IMR-90 (cell line): ENCODE data around the gene CNOT10. TPM values are rescaled to one million over a fixed set of nuclear protein-coding genes. Genes with fewer than 3 reads are reported as not detected.
A peak's percentile ranks its signal among the peaks of the same experiment; 100 is the strongest.

Experiments used
- ATAC-seq: fragments of 200-7000 bp; cut with Tn5 transposase; 2 replicates; pipeline ENCODE4 v1.9.1; 2020; ENCODE audit warnings: low read depth, mild to moderate bottlenecking, moderate library complexity
- BruUV-seq: library from RNA; stranded (reverse); fragments of 400-500 nt; replicated peaks from 2 replicates; lab custom pipeline; 2021; lab: Mats Ljungman, UMichigan
- CTCF ChIA-PET: fragments of 300-600 bp; formaldehyde crosslinking; extraction: SDS; loops from one replicate; lab custom pipeline; 2021; ENCODE audit warnings: antibody characterized with exemption; lab: Yijun Ruan, JAX
- POLR2A ChIA-PET: fragments of 300-600 bp; sonication (Branson Sonifier 250); formaldehyde crosslinking; loops from one replicate; lab custom pipeline; 2022; ENCODE audit warnings: antibody characterized with exemption; ENCODE audit not compliant: unreplicated experiment; lab: Charles Lee
- DNase-seq: peaks from one replicate; pipeline ENCODE4 v3.0.0; 2013
- H2AFZ ChIP-seq: replicated peaks from 2 replicates; pipeline ENCODE3; 2013; ENCODE audit warnings: low read length, mild to moderate bottlenecking; ENCODE audit not compliant: poor library complexity
- H2AK5ac ChIP-seq: 2 replicates; pipeline ENCODE4 v1.6.1; 2013; ENCODE audit warnings: low read depth, low read length, inconsistent platforms
- H2AK9ac ChIP-seq: replicated peaks from 2 replicates; pipeline ENCODE3; 2013; ENCODE audit warnings: mild to moderate bottlenecking, low read depth, low read length, moderate library complexity; ENCODE audit not compliant: poor library complexity
- H2BK120ac ChIP-seq: 2 replicates; pipeline ENCODE4 v1.6.1; 2013; ENCODE audit warnings: low read depth, low read length, inconsistent platforms
- H2BK15ac ChIP-seq: 3 replicates; pipeline ENCODE4 v1.6.1; 2013; ENCODE audit warnings: low read depth, low read length, inconsistent platforms
- H2BK20ac ChIP-seq: 2 replicates; pipeline ENCODE4 v1.6.1; 2013; ENCODE audit warnings: low read depth, mild to moderate bottlenecking, inconsistent platforms, low read length, moderate library complexity
- H2BK5ac ChIP-seq: 2 replicates; pipeline ENCODE4 v1.6.1; 2013; ENCODE audit warnings: mild to moderate bottlenecking, low read depth, low read length, inconsistent platforms; ENCODE audit not compliant: poor library complexity, severe bottlenecking
- H3K14ac ChIP-seq: replicated peaks from 2 replicates; pipeline ENCODE4 v1.6.1; 2013; ENCODE audit warnings: low read depth, low read length, inconsistent platforms
- H3K18ac ChIP-seq: 2 replicates; pipeline ENCODE4 v1.6.1; 2013; ENCODE audit warnings: low read depth, low read length, control low read depth
- H3K23ac ChIP-seq: 2 replicates; pipeline ENCODE4 v1.6.1; 2013; ENCODE audit warnings: low read depth, low read length, inconsistent platforms
- H3K27ac ChIP-seq: 2 replicates; pipeline ENCODE4 v1.5.1; 2013; ENCODE audit warnings: mild to moderate bottlenecking, control low read depth, low read length; ENCODE audit not compliant: insufficient read depth
- H3K27me3 ChIP-seq: 2 replicates; pipeline ENCODE4 v1.6.1; 2013; ENCODE audit warnings: low read length; ENCODE audit not compliant: control insufficient read depth, insufficient read depth
- H3K36me3 ChIP-seq: 2 replicates; pipeline ENCODE4 v1.6.1; 2013; ENCODE audit warnings: low read length, mixed read lengths; ENCODE audit not compliant: control insufficient read depth, insufficient read depth
- H3K4ac ChIP-seq: 2 replicates; pipeline ENCODE4 v1.6.1; 2013; ENCODE audit warnings: low read depth, low read length, inconsistent platforms
- H3K4me1 ChIP-seq: 2 replicates; pipeline ENCODE4 v1.6.1; 2013; ENCODE audit warnings: low read length, mixed read lengths; ENCODE audit not compliant: control insufficient read depth, insufficient read depth
- H3K4me2 ChIP-seq: 2 replicates; pipeline ENCODE4 v1.6.1; 2013; ENCODE audit warnings: low read depth, mild to moderate bottlenecking, control low read depth, low read length, moderate library complexity
- H3K4me3 ChIP-seq: 2 replicates; pipeline ENCODE4 v1.5.1; 2013; ENCODE audit warnings: low read depth, mild to moderate bottlenecking, control low read depth, low read length, moderate library complexity; ENCODE audit not compliant: insufficient read depth
- H3K56ac ChIP-seq: 2 replicates; pipeline ENCODE4 v1.6.1; 2013; ENCODE audit warnings: low read length, inconsistent platforms; ENCODE audit not compliant: insufficient read depth; ENCODE audit errors: extremely low read depth
- H3K79me1 ChIP-seq, 2 experiments: 2 replicates each; pipeline ENCODE4 v1.6.1; 2013; ENCODE audit warnings: low read length in 2 of 2, inconsistent platforms in 1 of 2, low read depth in 1 of 2
- H3K9ac ChIP-seq: 2 replicates; pipeline ENCODE4 v1.6.1; 2013; ENCODE audit warnings: low read depth, low read length, control low read depth
- H3K9me1 ChIP-seq: 2 replicates; pipeline ENCODE4 v1.6.1; 2013; ENCODE audit warnings: low read length, inconsistent platforms; ENCODE audit not compliant: insufficient read depth
- H3K9me3 ChIP-seq: 2 replicates; pipeline ENCODE4 v1.6.1; 2013; ENCODE audit warnings: low read length; ENCODE audit not compliant: control insufficient read depth, insufficient read depth
- H4K20me1 ChIP-seq: 2 replicates; pipeline ENCODE4 v1.6.1; 2013; ENCODE audit warnings: low read length, inconsistent platforms; ENCODE audit not compliant: insufficient read depth
- H4K5ac ChIP-seq: 2 replicates; pipeline ENCODE4 v1.6.1; 2013; ENCODE audit warnings: mild to moderate bottlenecking, low read depth, low read length, control low read depth
- H4K8ac ChIP-seq, 2 experiments: 2 replicates each; pipeline ENCODE4 v1.6.1; 2013; ENCODE audit warnings: low read depth in 2 of 2, low read length in 2 of 2, control low read depth in 1 of 2, inconsistent platforms in 1 of 2
- H4K91ac ChIP-seq: 2 replicates; pipeline ENCODE4 v1.6.1; 2013; ENCODE audit warnings: low read depth, low read length, inconsistent platforms; ENCODE audit not compliant: insufficient read depth
- CEBPB ChIP-seq: IDR thresholded peaks from 2 replicates; pipeline ENCODE4 v1.6.1; 2012; ENCODE audit warnings: low read depth, low read length, improper control_type of control experiment
- CHD1 ChIP-seq: IDR thresholded peaks from 2 replicates; pipeline ENCODE4 v1.6.1; 2012; ENCODE audit warnings: low read depth, low read length, improper control_type of control experiment
- FOS ChIP-seq: fragments of 150-350 bp; IDR thresholded peaks from 2 replicates; pipeline ENCODE4 v1.6.1; 2016; ENCODE audit warnings: low read depth, low read length
- RAD21 ChIP-seq: IDR thresholded peaks from 2 replicates; pipeline ENCODE4 v1.6.1; 2012; ENCODE audit warnings: low read length, improper control_type of control experiment
- RFX5 ChIP-seq: IDR thresholded peaks from 2 replicates; pipeline ENCODE4 v1.8.0; 2012; ENCODE audit warnings: low read depth, mild to moderate bottlenecking, low read length, moderate library complexity
- SMC3 ChIP-seq: fragments of 150-350 bp; IDR thresholded peaks from 2 replicates; pipeline ENCODE4 v1.6.1; 2016; ENCODE audit warnings: low read depth, mild to moderate bottlenecking, antibody characterized with exemption, low read length, moderate library complexity
- USF2 ChIP-seq: fragments of 150-350 bp; IDR thresholded peaks from 2 replicates; pipeline ENCODE4 v1.6.1; 2017; ENCODE audit warnings: mild to moderate bottlenecking, antibody characterized with exemption, low read length, low read depth
- dilution Hi-C: fragments of 300-500 bp; cut with HindIII; formaldehyde crosslinking; loops from one replicate; pipeline ENCODE4 v1.14.3; 2018; ENCODE audit warnings: low sequenced_read_pairs; ENCODE audit not compliant: unreplicated experiment
- in situ Hi-C: fragments of 300-500 bp; cut with MboI; formaldehyde crosslinking; loops from 3 replicates; pipeline ENCODE4 v1.14.3; 2019; ENCODE audit warnings: low sequenced_read_pairs, inconsistent platforms, mixed read lengths
- intact Hi-C: fragments of 100-400 bp; cut with micrococcal nuclease; formaldehyde crosslinking; loops from 2 replicates; pipeline ENCODE4 v1.10.0; 2022
- polyA plus RNA-seq, 3 experiments: library from polyadenylated mRNA; depleted of rRNA; stranded (reverse); fragments of >200 nt; gene quantifications; 2 replicates each; pipeline ENCODE4 v1.2.3, GENCODE V29; 2012; ENCODE audit warnings: low replicate concordance in 1 of 3
- total RNA-seq: library from RNA; depleted of rRNA; stranded (reverse); fragments of >200 nt; gene quantifications from 2 replicates; pipeline ENCODE4 v1.2.3, GENCODE V29; 2012
- TF ChIP-seq, protein P1 (sequence below): fragments of 150-350 bp; IDR thresholded peaks from 2 replicates; pipeline ENCODE4 v1.6.1; 2016; ENCODE audit warnings: low read depth, mild to moderate bottlenecking, low read length, moderate library complexity, borderline replicate concordance
- TF ChIP-seq, protein P2 (sequence below): conservative IDR thresholded peaks from 2 replicates; pipeline ENCODE4 v1.5.1; 2012; ENCODE audit warnings: mild to moderate bottlenecking, low read depth, low read length, improper control_type of control experiment

Gene CNOT10
- total and polyA plus RNA-seq, 2 of the 4 experiments (the other 2 are of a cell fraction) = 15.8 to 20.4 TPM

GRCh38 chr3:32733631-32734229, 48.7 kb downstream of the CNOT10 start:
- no peak overlapping the region for H2BK20ac ChIP-seq
- dilution Hi-C loops (no loop called here), in situ Hi-C loops (no loop called here), intact Hi-C loops (loop anchor here (1.0 to 10.0 kb wide), 4 partner anchors 48 to 341 kb away; no protein-coding TSS in a partner anchor)
- H3K56ac ChIP-seq = no peak overlapping the region
- peaks cover 5% of the 10 kb centered on the region; the same call in 1 of the 2 replicates for H3K36me3 ChIP-seq
- no peak overlapping the region for H2AK5ac ChIP-seq
- no peak overlapping the region for H2AK9ac ChIP-seq
- H3K9me3 ChIP-seq = no peaks in the 10 kb centered on the region
- H3K4me2 ChIP-seq = no peak overlapping the region
- no peak overlapping the region for H4K5ac ChIP-seq
- no peaks in the 10 kb centered on the region for H3K9me1 ChIP-seq
- no peak overlapping the region for H2BK120ac ChIP-seq
- no peak overlapping the region for H3K14ac ChIP-seq
- CTCF ChIA-PET = interaction anchor here (0.6 kb wide), 1 partner anchor 191 kb away, joined by 5 read pairs; no protein-coding TSS in a partner anchor
- H3K23ac ChIP-seq = no peak overlapping the region
- H4K20me1 ChIP-seq = no peaks in the 10 kb centered on the region
- ATAC-seq = peak; percentile 70
- no peak overlapping the region for H2BK15ac ChIP-seq
- no peak overlapping the region for H4K8ac ChIP-seq
- no TSS peak for BruUV-seq
- H2BK5ac ChIP-seq = no peak overlapping the region
- H2AFZ ChIP-seq = no peak overlapping the region
- H3K27ac ChIP-seq = no peak overlapping the region
- H3K27me3 ChIP-seq = no peaks in the 10 kb centered on the region
- no peak overlapping the region for H3K4ac ChIP-seq
- TF ChIP-seq FOS (no peak), SMC3 (peak; percentile 47; the same call in 1 of the 2 replicates), RFX5 (no peak), CEBPB (no peak), RAD21 (peak; percentile 61), USF2 (no peak), CHD1 (no peak)
- TF ChIP-seq, protein P1, sequence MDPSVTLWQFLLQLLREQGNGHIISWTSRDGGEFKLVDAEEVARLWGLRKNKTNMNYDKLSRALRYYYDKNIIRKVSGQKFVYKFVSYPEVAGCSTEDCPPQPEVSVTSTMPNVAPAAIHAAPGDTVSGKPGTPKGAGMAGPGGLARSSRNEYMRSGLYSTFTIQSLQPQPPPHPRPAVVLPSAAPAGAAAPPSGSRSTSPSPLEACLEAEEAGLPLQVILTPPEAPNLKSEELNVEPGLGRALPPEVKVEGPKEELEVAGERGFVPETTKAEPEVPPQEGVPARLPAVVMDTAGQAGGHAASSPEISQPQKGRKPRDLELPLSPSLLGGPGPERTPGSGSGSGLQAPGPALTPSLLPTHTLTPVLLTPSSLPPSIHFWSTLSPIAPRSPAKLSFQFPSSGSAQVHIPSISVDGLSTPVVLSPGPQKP = no peak
- TF ChIP-seq, protein P2, sequence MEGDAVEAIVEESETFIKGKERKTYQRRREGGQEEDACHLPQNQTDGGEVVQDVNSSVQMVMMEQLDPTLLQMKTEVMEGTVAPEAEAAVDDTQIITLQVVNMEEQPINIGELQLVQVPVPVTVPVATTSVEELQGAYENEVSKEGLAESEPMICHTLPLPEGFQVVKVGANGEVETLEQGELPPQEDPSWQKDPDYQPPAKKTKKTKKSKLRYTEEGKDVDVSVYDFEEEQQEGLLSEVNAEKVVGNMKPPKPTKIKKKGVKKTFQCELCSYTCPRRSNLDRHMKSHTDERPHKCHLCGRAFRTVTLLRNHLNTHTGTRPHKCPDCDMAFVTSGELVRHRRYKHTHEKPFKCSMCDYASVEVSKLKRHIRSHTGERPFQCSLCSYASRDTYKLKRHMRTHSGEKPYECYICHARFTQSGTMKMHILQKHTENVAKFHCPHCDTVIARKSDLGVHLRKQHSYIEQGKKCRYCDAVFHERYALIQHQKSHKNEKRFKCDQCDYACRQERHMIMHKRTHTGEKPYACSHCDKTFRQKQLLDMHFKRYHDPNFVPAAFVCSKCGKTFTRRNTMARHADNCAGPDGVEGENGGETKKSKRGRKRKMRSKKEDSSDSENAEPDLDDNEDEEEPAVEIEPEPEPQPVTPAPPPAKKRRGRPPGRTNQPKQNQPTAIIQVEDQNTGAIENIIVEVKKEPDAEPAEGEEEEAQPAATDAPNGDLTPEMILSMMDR = peak; percentile 58
- POLR2A ChIA-PET = no interaction called here
- H3K18ac ChIP-seq = no peak overlapping the region
- no peak overlapping the region for H3K4me3 ChIP-seq
- no peak overlapping the region for H4K91ac ChIP-seq
- H3K79me1 ChIP-seq = no peaks in the 10 kb centered on the region
- H3K9ac ChIP-seq = no peak overlapping the region
- no peaks in the 10 kb centered on the region for H3K4me1 ChIP-seq
- peak; percentile 44 for DNase-seq
